GM12801 (cell line): Measurements from ENCODE around the gene TMPRSS11E.

Source experiments
- CTCF ChIP-seq: IDR thresholded peaks from one replicate; pipeline ENCODE4 v1.5.1; 2011; ENCODE audit warnings: control low read depth; ENCODE audit not compliant: insufficient read length; ENCODE audit errors: extremely low read depth

The TMPRSS11E gene

GRCh38 chr4:68447201-68447600 lies at the start of gene TMPRSS11E:
TSS of gene TMPRSS11E (plus strand) at chr4:68447463. CDS start at chr4:68447513, 50 bp downstream.
- TF ChIP-seq CTCF: no peak

DNA sequence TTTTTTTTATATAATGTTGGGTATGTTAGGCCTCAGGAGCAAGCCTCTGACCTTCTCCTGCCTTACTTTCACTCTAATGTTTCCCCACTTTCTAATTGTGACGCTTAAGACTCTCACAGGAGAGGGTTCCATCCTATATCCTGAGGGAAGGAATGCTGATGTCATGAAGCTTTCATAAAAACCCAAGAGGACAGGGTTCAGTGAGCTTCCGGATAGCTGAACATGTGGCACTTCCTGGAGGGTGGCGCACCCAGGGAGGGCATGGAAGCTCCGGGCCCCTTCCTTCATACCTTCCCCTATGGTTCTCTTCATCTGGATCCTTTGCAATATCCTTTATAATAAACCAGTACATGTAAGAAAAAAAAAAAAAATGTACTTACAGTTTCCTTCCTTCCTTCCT lies 48.0 kb upstream of the TMPRSS11E start:
- no peak for TF ChIP-seq CTCF

DNA sequence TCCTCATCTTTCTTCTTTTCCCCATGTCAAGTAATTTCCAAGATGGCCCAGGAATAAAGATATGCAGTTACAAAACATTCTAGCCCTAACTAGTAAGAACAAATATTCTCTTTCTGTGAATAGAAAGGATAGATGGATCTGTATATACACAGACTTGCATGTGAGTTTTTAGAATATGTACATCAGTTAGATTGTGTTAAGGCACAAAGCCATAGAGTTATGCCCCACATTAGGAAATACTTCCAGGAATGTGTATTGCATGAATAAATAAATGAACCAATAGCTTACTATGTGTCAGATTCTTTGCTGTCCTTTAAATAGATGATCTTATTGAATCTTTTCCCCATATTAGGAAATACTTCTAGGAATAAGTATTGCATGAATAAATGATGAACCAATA lies 46.0 kb upstream of the TMPRSS11E start:
- TF ChIP-seq CTCF: no peak

DNA sequence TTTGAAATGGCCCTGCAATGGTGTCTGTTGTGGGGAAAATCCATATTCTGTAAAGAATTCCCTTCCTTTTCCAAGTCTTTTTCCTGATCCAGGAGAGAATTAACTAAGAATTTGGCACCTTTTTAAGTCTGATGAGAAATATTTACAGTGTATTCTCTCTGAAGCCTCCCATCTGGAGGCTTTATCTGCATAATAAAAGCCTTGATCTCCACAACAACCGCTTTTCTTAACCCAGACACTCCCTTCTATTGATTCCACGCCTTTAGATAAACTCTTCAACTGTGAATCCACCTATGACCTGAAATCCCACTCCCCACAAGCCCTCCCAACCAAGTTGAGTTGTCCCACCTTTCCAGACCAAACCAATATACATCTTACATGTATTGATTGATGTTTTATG lies 43.1 kb upstream of the TMPRSS11E start:
- TF ChIP-seq CTCF: no peak

GRCh38 chr4:68406479-68406859 lies 40.8 kb upstream of the TMPRSS11E start:
- TF ChIP-seq CTCF: no peak

DNA sequence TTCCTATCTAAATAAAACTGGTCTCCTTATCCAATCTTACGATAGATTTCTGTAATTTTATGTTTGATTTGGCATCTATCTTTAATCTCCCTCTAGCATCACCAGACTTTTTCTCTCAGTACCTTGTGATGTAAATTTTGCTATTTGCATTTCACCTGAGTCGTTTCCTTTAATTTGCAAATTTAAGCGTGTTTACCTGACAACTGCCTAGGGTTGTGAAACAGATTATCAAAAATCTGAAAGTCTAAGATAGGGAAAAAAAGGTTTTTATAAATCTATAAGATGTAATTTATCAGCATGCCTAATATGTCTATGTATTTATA lies 39.4 kb upstream of the TMPRSS11E start:
- no peak for TF ChIP-seq CTCF

DNA sequence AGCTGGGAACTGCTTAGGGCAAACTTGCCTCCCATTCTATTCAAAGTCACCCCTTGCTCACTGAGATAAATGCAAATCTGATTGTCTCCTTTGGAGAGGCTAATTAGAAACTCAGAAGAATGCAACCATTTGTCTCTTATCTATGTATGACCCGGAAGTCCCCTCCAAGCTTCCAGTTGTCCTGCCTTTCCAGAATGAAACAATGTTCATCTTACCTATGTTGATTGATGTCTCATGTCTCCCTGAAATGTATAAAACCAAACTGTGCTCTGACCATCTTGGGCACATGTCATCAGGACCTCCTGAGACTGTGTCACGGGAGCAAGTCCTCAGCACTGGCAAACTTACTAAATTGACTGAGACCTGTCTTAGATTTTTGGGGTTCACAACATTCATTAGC lies 37.1 kb upstream of the TMPRSS11E start:
- TF ChIP-seq CTCF: no peak

DNA sequence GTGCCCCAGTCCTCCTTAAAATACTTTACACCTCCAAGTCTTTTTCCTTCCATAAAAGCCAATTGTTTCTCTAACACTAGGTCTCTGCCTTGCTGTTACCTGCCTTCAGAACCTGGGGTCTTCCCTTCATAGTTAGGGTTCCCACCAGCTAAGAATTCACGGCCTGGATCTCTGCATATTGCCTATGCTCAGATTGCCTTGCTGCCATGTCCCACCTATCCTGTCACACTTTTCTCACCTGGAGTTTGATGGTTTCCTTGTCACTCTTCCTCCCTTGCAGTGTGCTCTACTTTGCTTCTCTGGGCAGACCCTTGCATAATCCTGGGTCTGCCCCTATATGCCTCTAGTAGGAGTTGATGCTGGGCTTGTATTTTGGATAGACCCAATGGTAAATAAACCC lies 36.6 kb upstream of the TMPRSS11E start:
- TF ChIP-seq CTCF: no peak
